Measurements from ENCODE around the gene B3GNT8. TPM values are rescaled to one million over a fixed set of nuclear protein-coding genes. Genes with fewer than 3 reads are reported as not detected.

Gene B3GNT8
- total and polyA plus RNA-seq, 2 experiments from 2014 or later: 0.71 to 1.8 TPM

GRCh38 chr19:41434450-41434849 lies 7.3 kb upstream of the B3GNT8 start (continued):
- TF ChIP-seq CTCF (conservative IDR thresholded peaks at IDR 0.05; ENCODE audit: low read depth in 2 of 2) (no peak), NANOG (IDR thresholded peaks at IDR 0.05; ENCODE audit: borderline replicate concordance) (no peak), EZH2 (IDR thresholded peaks at IDR 0.05; ENCODE audit: low read depth, unreplicated experiment) (no peak), ZNF331 (CRISPR knock-in tag; IDR thresholded peaks at IDR 0.05; ENCODE audit: low read depth) (no peak), REST (IDR thresholded peaks at IDR 0.05; ENCODE audit: unreplicated experiment) (no peak), ZNF114 (CRISPR knock-in tag; IDR thresholded peaks at IDR 0.05) (no peak), CREB1 (CRISPR knock-in tag; IDR thresholded peaks at IDR 0.05; ENCODE audit: low read depth) (no peak), POLR2AphosphoS5 (IDR thresholded peaks at IDR 0.05; ENCODE audit: low read depth) (no peak), JUNB (IDR thresholded peaks at IDR 0.05; ENCODE audit: unreplicated experiment) (no peak)

GRCh38 chr19:41433171-41433570 lies 6.0 kb upstream of the B3GNT8 start:
- H3K27me3 Mint-ChIP-seq (ENCODE audit: insufficient read depth, low read depth, poor library complexity): peaks cover 11% of the 10 kb centered on the region
- TF ChIP-seq ZNF114 (CRISPR knock-in tag; IDR thresholded peaks at IDR 0.05) (no peak), NANOG (IDR thresholded peaks at IDR 0.05; ENCODE audit: borderline replicate concordance) (no peak), JUNB (IDR thresholded peaks at IDR 0.05; ENCODE audit: unreplicated experiment) (no peak), CREB1 (CRISPR knock-in tag; IDR thresholded peaks at IDR 0.05; ENCODE audit: low read depth) (no peak), POLR2AphosphoS5 (IDR thresholded peaks at IDR 0.05; ENCODE audit: low read depth) (no peak), ZNF462 (CRISPR knock-in tag; IDR thresholded peaks at IDR 0.05) (no peak), STAT1 (IDR thresholded peaks at IDR 0.05; ENCODE audit: unreplicated experiment) (no peak), EZH2 (IDR thresholded peaks at IDR 0.05; ENCODE audit: low read depth, unreplicated experiment) (no peak), ETS1 (IDR thresholded peaks at IDR 0.05) (no peak)

More at GRCh38 chr19:41433171-41433570, 6.0 kb upstream of the B3GNT8 start:
- H3K27ac ChIP-seq (ENCODE audit: low read depth): no peak overlapping the region
- H3K4me1 ChIP-seq (ENCODE audit: insufficient read depth): peaks cover 6% of the 10 kb centered on the region; the same call in 1 of the 2 replicates
- no peak overlapping the region for H3K4me3 ChIP-seq
- no peak overlapping the region for H2AFZ ChIP-seq
- ATAC-seq (no peak), DNase-seq (ENCODE audit: low spot score) (no peak)
- H3K9me2 ChIP-seq (ENCODE audit: insufficient read depth): no peaks in the 10 kb centered on the region
- Mint-ChIP-seq H3K9me3 (no peaks in the 10 kb centered on the region; the same call in 2 of the 3 replicates), H3K4me3 (no peak overlapping the region), H3K27ac (no peak overlapping the region), H3K36me3 (ENCODE audit: low read depth) (peaks cover 37% of the 10 kb centered on the region), H3K4me1 (peaks cover 9% of the 10 kb centered on the region; the same call in 2 of the 3 replicates)
- H3K27me3 ChIP-seq (ENCODE audit: insufficient read depth): no peaks in the 10 kb centered on the region
- H4K20me1 ChIP-seq (replicated peaks; ENCODE audit: insufficient read depth): no peaks in the 10 kb centered on the region; the same call in none of the 2 replicates
- 0 out of 2 replicates have a peak, but pooled peaks cover 10% of the 10 kb centered on the region for H3F3A ChIP-seq (replicated peaks; ENCODE audit: low read depth)
- H3K79me2 ChIP-seq (replicated peaks; ENCODE audit: insufficient read depth): 0 out of 2 replicates have a peak, but pooled peaks cover under 1% of the 10 kb centered on the region
- H3K36me3 ChIP-seq (ENCODE audit: insufficient read depth): no peaks in the 10 kb centered on the region
- no peak overlapping the region for H3K4me2 ChIP-seq

Data from GM23338 (cell line).